ENCODE results near the gene CHRNA5.

- no peak for TF ChIP-seq CTCF (IDR thresholded peaks at IDR 0.05)
- TF ChIP-seq POLR2A (IDR thresholded peaks at IDR 0.05) = no peak
These were observed 58.6 kb downstream of the CHRNA5 start for GRCh38 chr15:78623786-78624497.
